Measurements from ENCODE around the gene AHI1.
"Not testable (repeated sequence)": the region's sequence is repeated elsewhere in the genome, so short reads cannot be mapped to it uniquely, and the experiment has no call there.

AHI1 gene

GRCh38 chr6:135268740-135269139, 228.8 kb downstream of the AHI1 start:
- DNase-seq (ENCODE audit: low read depth in 1 of 2, low spot score in 1 of 2) = no peak

GRCh38 chr6:135268263-135268662, 229.3 kb downstream of the AHI1 start:
- DNase-seq (ENCODE audit: low read depth in 1 of 2, low spot score in 1 of 2) = no peak

DNA sequence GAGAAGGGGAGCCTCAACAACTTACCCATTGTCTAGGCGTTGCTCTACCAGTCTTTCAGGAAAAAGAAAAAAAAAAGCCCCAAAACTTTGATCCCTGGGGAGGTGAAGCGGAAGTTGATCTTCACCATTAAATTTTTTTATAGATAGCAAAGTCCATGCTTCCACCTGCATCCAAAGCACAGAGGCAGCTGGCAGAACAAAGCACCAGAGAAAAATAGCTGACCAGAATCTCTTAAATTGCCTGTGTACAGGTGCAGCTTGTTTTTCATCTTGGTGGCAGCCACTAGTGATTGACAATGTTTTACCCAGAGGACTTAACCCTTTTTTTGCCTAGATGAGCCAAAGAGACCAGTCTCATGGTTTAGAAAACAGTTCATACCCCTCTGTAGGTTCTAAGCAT, 230.5 kb downstream of the AHI1 start:
- no peak for DNase-seq (ENCODE audit: low read depth in 1 of 2, low spot score in 1 of 2)

- DNase-seq (ENCODE audit: low read depth in 1 of 2, low spot score in 1 of 2) = no peak
Measured at GRCh38 chr6:135266675-135267074, 230.9 kb downstream of the AHI1 start.

- DNase-seq (ENCODE audit: low read depth in 1 of 2, low spot score in 1 of 2) = no peak
Measured at GRCh38 chr6:135265278-135265677, 232.3 kb downstream of the AHI1 start.

DNA sequence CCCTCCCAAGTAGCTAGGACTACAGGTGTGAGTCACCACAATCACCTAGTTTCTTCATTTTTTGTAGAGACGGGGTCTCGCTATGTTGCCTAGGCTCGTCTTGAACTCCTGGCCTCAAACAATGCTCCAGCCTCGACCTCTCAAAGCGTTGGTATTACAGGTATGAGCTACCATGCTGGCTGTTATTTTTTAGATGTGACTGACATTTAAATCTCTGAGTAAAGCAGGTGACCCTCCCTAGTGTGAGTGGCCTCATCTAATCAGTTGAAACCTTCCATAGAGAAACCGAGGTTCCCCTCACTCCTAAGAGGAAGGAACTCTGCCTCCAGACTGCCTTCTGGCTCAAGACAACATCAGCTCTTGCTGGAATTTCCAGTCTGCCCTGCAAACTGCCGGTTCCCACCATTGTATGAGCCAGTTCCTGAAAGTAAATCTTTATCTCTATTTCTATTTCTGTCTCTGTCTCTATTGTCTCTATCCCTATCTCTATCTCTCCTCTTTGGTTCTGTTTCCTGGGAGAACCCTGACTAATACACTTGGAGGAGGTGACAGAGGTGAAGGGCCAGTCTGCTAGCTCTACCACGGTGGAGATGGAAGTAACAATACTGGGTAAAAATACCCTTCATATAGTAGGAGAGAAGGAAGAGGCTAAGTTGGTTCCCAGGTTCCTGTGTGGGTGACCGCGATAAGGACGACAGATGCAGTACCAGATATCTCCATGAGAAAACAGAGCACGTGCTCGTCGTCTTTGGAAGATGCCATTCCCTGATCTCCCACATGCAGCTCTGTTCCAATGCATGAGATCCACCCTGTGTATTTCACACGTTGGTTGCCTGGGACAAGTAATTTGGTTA, 235.4 kb downstream of the AHI1 start:
- DNase-seq (ENCODE audit: low read depth in 1 of 2, low spot score in 1 of 2) = no peak

DNA sequence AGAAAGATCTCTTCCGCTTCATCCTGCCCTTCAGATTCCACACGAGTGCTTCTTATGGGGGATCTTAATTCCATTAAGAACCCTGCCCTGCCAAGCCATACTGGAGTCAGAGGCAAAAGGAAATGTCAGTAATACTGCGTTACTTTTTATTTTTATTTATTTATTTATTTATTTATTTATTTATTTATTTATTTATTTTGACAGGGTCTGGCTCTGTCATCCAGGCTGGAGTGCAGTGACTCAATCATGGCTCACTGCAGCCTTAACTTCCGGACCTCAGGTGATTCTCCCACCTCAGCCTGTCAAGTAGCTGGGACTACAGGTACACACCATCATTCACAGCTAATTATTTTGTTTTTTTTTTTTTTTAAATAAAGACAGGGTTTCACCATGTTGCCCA, 236.9 kb downstream of the AHI1 start:
- no peak for DNase-seq (ENCODE audit: low read depth in 1 of 2, low spot score in 1 of 2)

- no peak for DNase-seq (ENCODE audit: low read depth in 1 of 2, low spot score in 1 of 2)
Measured at GRCh38 chr6:135258970-135259369, 238.6 kb downstream of the AHI1 start.

DNA sequence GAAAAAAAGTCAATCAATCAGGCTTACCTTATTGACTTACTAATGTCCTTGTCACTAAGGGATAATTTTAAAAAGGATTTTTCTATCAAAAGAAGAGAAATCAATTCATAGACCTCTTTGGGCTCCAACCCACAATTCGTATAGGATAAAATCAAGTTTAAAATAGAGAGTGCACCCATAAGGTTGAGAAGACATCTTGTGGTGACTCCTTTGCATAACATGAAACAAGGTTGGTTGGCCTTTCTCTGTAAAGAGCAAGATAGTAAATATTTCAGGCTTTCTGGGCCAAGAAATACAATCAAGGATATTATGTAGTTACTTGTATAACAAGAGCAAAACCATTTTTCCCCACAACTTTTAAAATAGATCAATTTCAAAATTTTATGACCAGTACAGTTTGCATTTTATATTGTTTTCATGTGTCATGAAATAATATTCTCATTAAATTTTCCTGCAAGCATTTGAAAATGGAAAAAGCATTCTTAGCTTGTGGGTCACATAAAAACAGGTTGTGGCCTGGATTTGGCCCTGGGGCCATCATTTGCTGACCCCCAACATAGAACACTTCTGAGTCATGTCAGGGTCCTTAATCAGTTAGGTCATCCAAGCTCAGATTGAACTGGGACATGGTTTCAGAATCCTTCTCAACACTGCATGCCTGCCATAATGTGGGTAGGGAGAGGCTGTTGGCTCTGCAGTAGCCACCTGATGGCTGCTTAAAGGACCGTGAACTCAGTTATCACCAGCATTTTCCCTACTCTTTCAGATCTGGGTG, 239.7 kb downstream of the AHI1 start:
- no peak for DNase-seq (ENCODE audit: low read depth in 1 of 2, low spot score in 1 of 2)

DNA sequence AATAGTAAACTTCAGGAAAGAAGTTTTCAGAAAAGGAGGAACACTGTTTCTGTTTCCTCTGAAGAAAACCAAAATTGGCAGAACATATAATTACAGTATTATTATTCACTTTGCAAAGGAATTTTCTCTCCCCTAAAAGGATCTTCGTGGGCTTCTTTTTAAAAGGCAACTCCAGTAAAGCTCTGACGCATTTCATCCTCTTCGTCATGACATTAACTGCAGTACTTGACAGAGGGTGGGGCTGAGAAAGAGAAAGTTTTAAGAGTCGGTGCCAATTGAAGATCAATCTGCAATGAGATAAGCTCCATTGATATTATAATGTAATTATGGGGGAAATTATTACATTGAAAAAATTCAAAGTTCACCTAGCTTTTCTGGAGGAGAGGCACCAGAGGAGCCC, 240.7 kb downstream of the AHI1 start:
- no peak for DNase-seq (ENCODE audit: low read depth in 1 of 2, low spot score in 1 of 2)

GRCh38 chr6:135254471-135254870, 243.1 kb downstream of the AHI1 start:
- no peak for DNase-seq (ENCODE audit: low read depth in 1 of 2, low spot score in 1 of 2)

DNA sequence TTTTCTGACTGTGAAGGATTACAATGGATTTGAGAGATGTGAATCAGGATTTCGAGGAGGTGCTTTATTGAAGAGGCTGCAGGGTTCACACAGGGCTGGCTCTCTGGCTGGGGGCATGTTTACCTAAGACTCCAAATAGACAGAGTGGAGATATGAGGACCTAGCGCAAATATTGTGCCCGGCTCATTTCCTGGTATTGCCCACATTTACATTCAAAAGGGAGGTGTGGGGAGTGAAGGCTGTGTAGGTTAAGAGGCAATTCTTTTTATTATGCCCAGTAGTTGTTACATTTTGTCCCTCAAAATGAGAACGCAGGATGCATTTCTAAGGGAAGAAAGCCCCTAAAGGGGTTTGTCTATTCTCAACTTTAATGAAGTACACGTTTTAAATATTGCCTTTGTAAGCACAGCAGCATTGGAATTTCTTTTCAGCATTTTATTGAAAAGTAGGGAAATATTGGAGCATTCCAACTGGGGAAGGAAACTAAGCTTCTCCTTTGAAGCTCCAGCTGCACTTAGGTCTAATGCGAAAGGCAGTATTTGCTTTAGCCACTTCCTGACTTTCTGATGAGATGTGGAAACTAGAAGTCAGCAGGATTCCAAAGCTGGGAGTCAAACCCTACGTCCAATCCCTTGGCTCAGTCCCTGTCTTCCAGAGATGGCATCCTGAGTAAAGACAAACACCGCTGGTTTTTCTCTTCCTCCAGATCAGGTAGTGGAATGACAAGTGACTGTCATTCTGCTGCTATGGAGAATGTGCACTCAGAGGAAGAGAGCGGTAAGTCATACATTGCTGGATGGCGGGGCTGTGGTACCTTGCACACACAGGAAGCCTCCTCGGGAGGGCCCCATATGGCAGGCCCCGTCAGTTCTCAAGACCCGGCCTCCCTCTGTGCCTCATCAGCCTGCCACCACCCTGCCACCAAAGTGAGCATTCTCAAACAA, 245.8 kb downstream of the AHI1 start:
- no peak for DNase-seq (ENCODE audit: low read depth in 1 of 2, low spot score in 1 of 2)

- no peak for DNase-seq (ENCODE audit: low read depth in 1 of 2, low spot score in 1 of 2)
Measured at GRCh38 chr6:135250751-135251497, 246.6 kb downstream of the AHI1 start.

GRCh38 chr6:135250234-135250633, 247.3 kb downstream of the AHI1 start:
- no peak for DNase-seq (ENCODE audit: low read depth in 1 of 2, low spot score in 1 of 2)

GRCh38 chr6:135246412-135247012, 251.0 kb downstream of the AHI1 start:
- not testable (repeated sequence) for DNase-seq (ENCODE audit: low read depth in 1 of 2, low spot score in 1 of 2)

GRCh38 chr6:135244805-135245204, 252.7 kb downstream of the AHI1 start:
- DNase-seq (ENCODE audit: low read depth in 1 of 2, low spot score in 1 of 2) = no peak

- DNase-seq (ENCODE audit: low read depth in 1 of 2, low spot score in 1 of 2) = no peak
Measured at GRCh38 chr6:135243871-135244796, 253.4 kb downstream of the AHI1 start.

GRCh38 chr6:135240711-135241110, 256.8 kb downstream of the AHI1 start:
- DNase-seq (ENCODE audit: low read depth in 1 of 2, low spot score in 1 of 2) = no peak

- no peak for DNase-seq (ENCODE audit: low read depth in 1 of 2, low spot score in 1 of 2)
Measured at GRCh38 chr6:135236732-135237131, 260.8 kb downstream of the AHI1 start.
